Mesenchymal stem cell (in vitro differentiated cells and primary cell): ENCODE measurements around the gene PRODH2.

ENCODE experiments used
- DNase-seq: peaks from one replicate; pipeline ENCODE4 v3.0.0-alpha.2; 2013
- H2AFZ ChIP-seq: one replicate; pipeline ENCODE4 v1.6.1; 2013; ENCODE audit warnings: low read depth, mild to moderate bottlenecking, control low read depth, inconsistent platforms, low read length, moderate library complexity
- H2AK5ac ChIP-seq: 2 replicates; pipeline ENCODE4 v1.6.1; 2013; ENCODE audit warnings: low read length, moderate library complexity, mild to moderate bottlenecking, inconsistent platforms; ENCODE audit not compliant: severe bottlenecking
- H2BK120ac ChIP-seq: one replicate; pipeline ENCODE4 v1.6.1; 2013; ENCODE audit warnings: low read depth, mild to moderate bottlenecking, inconsistent platforms, low read length, moderate library complexity
- H2BK12ac ChIP-seq, 2 experiments: one replicate each; pipeline ENCODE4 v1.6.1; 2013; ENCODE audit warnings: inconsistent platforms in 2 of 2, low read length in 2 of 2, mild to moderate bottlenecking in 2 of 2, moderate library complexity in 2 of 2, control low read depth in 1 of 2
- H2BK15ac ChIP-seq: one replicate; pipeline ENCODE4 v1.6.1; 2013; ENCODE audit warnings: mild to moderate bottlenecking, low read depth, inconsistent platforms; ENCODE audit not compliant: poor library complexity, severe bottlenecking
- H2BK5ac ChIP-seq: 2 replicates; pipeline ENCODE4 v1.6.1; 2013; ENCODE audit warnings: low read depth, mild to moderate bottlenecking, low read length, control low read depth, inconsistent platforms; ENCODE audit not compliant: poor library complexity, severe bottlenecking
- H3K14ac ChIP-seq, 2 experiments: one replicate each; pipeline ENCODE4 v1.6.1; 2013; ENCODE audit warnings: inconsistent platforms in 2 of 2, low read length in 2 of 2, control low read depth in 1 of 2, mild to moderate bottlenecking in 1 of 2, moderate library complexity in 1 of 2
- H3K18ac ChIP-seq, 2 experiments: one replicate each; pipeline ENCODE4 v1.6.1; 2013; ENCODE audit warnings: inconsistent platforms in 2 of 2, low read length in 2 of 2, control low read depth in 1 of 2, low read depth in 1 of 2, mild to moderate bottlenecking in 1 of 2
- H3K23ac ChIP-seq, 2 experiments: one replicate each; pipeline ENCODE4 v1.6.1; 2013; ENCODE audit warnings: inconsistent platforms in 2 of 2, low read length in 2 of 2, mild to moderate bottlenecking in 2 of 2, moderate library complexity in 2 of 2, control low read depth in 1 of 2
- H3K27ac ChIP-seq: 2 replicates; pipeline ENCODE4 v1.5.1; 2013; ENCODE audit warnings: mild to moderate bottlenecking, moderate library complexity, low read length, control low read depth, inconsistent platforms; ENCODE audit not compliant: poor library complexity, severe bottlenecking
- H3K27me3 ChIP-seq, 2 experiments: 2 replicates each; pipeline versions ENCODE4 v1.6.1 to v1.7.0; 2013; ENCODE audit warnings: low read length in 2 of 2, mild to moderate bottlenecking in 2 of 2, moderate library complexity in 2 of 2, control low read depth in 1 of 2, inconsistent platforms in 1 of 2; ENCODE audit not compliant: control insufficient read depth in 1 of 2, insufficient read depth in 1 of 2
- H3K36me3 ChIP-seq, 2 experiments: 2 replicates each; pipeline versions ENCODE4 v1.6.1 to v1.7.0; 2013; ENCODE audit warnings: low read length in 2 of 2, control low read depth in 1 of 2, inconsistent platforms in 1 of 2, low read depth in 1 of 2, mild to moderate bottlenecking in 1 of 2; ENCODE audit not compliant: insufficient read depth in 2 of 2, control insufficient read depth in 1 of 2
- H3K4ac ChIP-seq, 2 experiments: one replicate each; pipeline ENCODE4 v1.6.1; 2013; ENCODE audit warnings: inconsistent platforms in 2 of 2, low read length in 2 of 2, mild to moderate bottlenecking in 2 of 2, moderate library complexity in 2 of 2, control low read depth in 1 of 2, low read depth in 1 of 2
- H3K4me1 ChIP-seq: 2 replicates; pipeline ENCODE4 v1.6.1; 2013; ENCODE audit warnings: low read depth, low read length, control low read depth; ENCODE audit not compliant: control insufficient read depth, insufficient read depth
- H3K4me2 ChIP-seq: 2 replicates; pipeline ENCODE4 v1.6.1; 2013; ENCODE audit warnings: low read length, mild to moderate bottlenecking, inconsistent platforms; ENCODE audit not compliant: poor library complexity, severe bottlenecking
- H3K4me3 ChIP-seq, 2 experiments: 2 replicates each; pipeline versions ENCODE4 v1.5.1 to v1.7.0; 2013; ENCODE audit warnings: low read length in 2 of 2, mild to moderate bottlenecking in 2 of 2, control low read depth in 1 of 2, low read depth in 1 of 2; ENCODE audit not compliant: insufficient read depth in 1 of 2
- H3K79me1 ChIP-seq: replicated peaks from 2 replicates; pipeline ENCODE4 v1.6.1; 2013; ENCODE audit warnings: mild to moderate bottlenecking, control low read depth, low read length, inconsistent platforms; ENCODE audit not compliant: poor library complexity, severe bottlenecking
- H3K9ac ChIP-seq: 2 replicates; pipeline ENCODE4 v1.7.0; 2013; ENCODE audit warnings: mild to moderate bottlenecking, low read length, moderate library complexity
- H3K9me3 ChIP-seq: 2 replicates; pipeline ENCODE4 v1.7.0; 2013; ENCODE audit warnings: mild to moderate bottlenecking, low read length; ENCODE audit not compliant: control insufficient read depth
- H4K8ac ChIP-seq: one replicate; pipeline ENCODE4 v1.6.1; 2013; ENCODE audit warnings: inconsistent platforms, mild to moderate bottlenecking, low read length, moderate library complexity
- H4K91ac ChIP-seq: one replicate; pipeline ENCODE4 v1.6.1; 2013; ENCODE audit warnings: mild to moderate bottlenecking, low read length, inconsistent platforms
- WGBS: methylation state at CpG from one replicate; pipeline ENCODE4 v1.1.7; 2013; ENCODE audit warnings: mixed read lengths; 5-methylcytosine and 5-hydroxymethylcytosine counted together

PRODH2 gene

GRCh38 chr19:35806597-35806996, 6.0 kb downstream of the PRODH2 start:
- peaks cover 16 to 59% of the 10 kb centered on the region in 2 experiments for H3K27me3 ChIP-seq
- peaks cover 6% of the 10 kb centered on the region for H3K9me3 ChIP-seq
- H3K18ac ChIP-seq: no peak overlapping the region
- no peak overlapping the region for H2BK120ac ChIP-seq
- no peak overlapping the region for H2BK12ac ChIP-seq
- DNase-seq: no peak
- H2AFZ ChIP-seq: no peak overlapping the region
- no peak overlapping the region for H3K9ac ChIP-seq
- H4K8ac ChIP-seq: no peak overlapping the region
- H2AK5ac ChIP-seq: no peak overlapping the region
- no peak overlapping the region for H2BK15ac ChIP-seq
- H3K4me3 ChIP-seq: no peak overlapping the region
- H2BK5ac ChIP-seq: no peak overlapping the region
- H3K14ac ChIP-seq: no peak overlapping the region
- H3K4me2 ChIP-seq: no peak overlapping the region
- H3K23ac ChIP-seq: peak overlapping the region in 1 of 2 experiments; percentile 73
- no peak overlapping the region for H3K27ac ChIP-seq
- WGBS: 90% methylated on average over 18 of the region's 18 CpGs
- no peaks in the 10 kb centered on the region for H3K79me1 ChIP-seq
- peaks cover 2% of the 10 kb centered on the region for H3K4me1 ChIP-seq
- H3K4ac ChIP-seq: no peak overlapping the region
- peak overlapping the region; percentile 31 for H4K91ac ChIP-seq
- no peaks in the 10 kb centered on the region for H3K36me3 ChIP-seq

- Histone ChIP-seq H3K27ac (no peak overlapping the region), H2AFZ (no peak overlapping the region), H3K9ac (no peak overlapping the region), H3K4me3 (no peak overlapping the region), H3K4ac (no peak overlapping the region), H2BK12ac (no peak overlapping the region), H3K27me3 (peaks cover 16 to 53% of the 10 kb centered on the region in 2 experiments), H3K79me1 (no peaks in the 10 kb centered on the region), H3K18ac (no peak overlapping the region), H3K4me1 (peaks cover 1% of the 10 kb centered on the region), H2BK5ac (no peak overlapping the region), H3K4me2 (no peak overlapping the region), H3K23ac (no peak overlapping the region), H2BK15ac (no peak overlapping the region), H2BK120ac (no peak overlapping the region), H3K14ac (no peak overlapping the region), H2AK5ac (no peak overlapping the region), H4K91ac (no peak overlapping the region), H3K9me3 (peaks cover 6% of the 10 kb centered on the region), H3K36me3 (no peaks in the 10 kb centered on the region), H4K8ac (no peak overlapping the region)
- WGBS: 81% methylated on average over 5 of the region's 5 CpGs
- DNase-seq: no peak
Observed at GRCh38 chr19:35805526-35806102, 7.0 kb downstream of the PRODH2 start.

- H2AFZ ChIP-seq: no peak overlapping the region
- H2BK120ac ChIP-seq: no peak overlapping the region
- H3K23ac ChIP-seq: no peak overlapping the region
- no peak overlapping the region for H2AK5ac ChIP-seq
- no peak overlapping the region for H2BK5ac ChIP-seq
- H3K4me1 ChIP-seq: peaks cover 1% of the 10 kb centered on the region
- H3K27ac ChIP-seq: no peak overlapping the region
- H2BK12ac ChIP-seq: no peak overlapping the region
- H3K36me3 ChIP-seq: no peaks in the 10 kb centered on the region
- no peaks in the 10 kb centered on the region for H3K79me1 ChIP-seq
- H3K14ac ChIP-seq: no peak overlapping the region
- peaks cover 24 to 57% of the 10 kb centered on the region in 2 experiments for H3K27me3 ChIP-seq
- no peak overlapping the region for H3K4ac ChIP-seq
- H3K4me3 ChIP-seq: no peak overlapping the region
- whole genome bisulfite sequencing: 64% methylated on average over 3 of the region's 3 CpGs
- no peak overlapping the region for H4K91ac ChIP-seq
- H3K4me2 ChIP-seq: no peak overlapping the region
- H3K18ac ChIP-seq: no peak overlapping the region
- no peak overlapping the region for H2BK15ac ChIP-seq
- no peak overlapping the region for H3K9ac ChIP-seq
- DNase-seq: no peak
- H4K8ac ChIP-seq: no peak overlapping the region
- peaks cover 6% of the 10 kb centered on the region for H3K9me3 ChIP-seq
Observed at GRCh38 chr19:35801828-35802227, 10.8 kb downstream of the PRODH2 start.

- H3K4ac ChIP-seq: no peak overlapping the region
- H3K14ac ChIP-seq: no peak overlapping the region
- H2AK5ac ChIP-seq: no peak overlapping the region
- H2BK120ac ChIP-seq: no peak overlapping the region
- peaks cover 0 to 3% of the 10 kb centered on the region in 2 experiments for H3K36me3 ChIP-seq
- no peak overlapping the region for H3K9ac ChIP-seq
- peaks cover 36 to 41% of the 10 kb centered on the region in 2 experiments for H3K27me3 ChIP-seq
- H3K27ac ChIP-seq: no peak overlapping the region
- 24% methylated on average over 15 of the region's 15 CpGs for WGBS
- DNase-seq: no peak
- H2BK12ac ChIP-seq: no peak overlapping the region
- no peak overlapping the region for H2BK15ac ChIP-seq
- no peaks in the 10 kb centered on the region for H3K4me1 ChIP-seq
- peaks cover 6% of the 10 kb centered on the region for H3K9me3 ChIP-seq
- H3K79me1 ChIP-seq: no peaks in the 10 kb centered on the region
- H3K4me3 ChIP-seq: no peak overlapping the region
- H3K4me2 ChIP-seq: no peak overlapping the region
- H3K18ac ChIP-seq: no peak overlapping the region
- no peak overlapping the region for H2AFZ ChIP-seq
- H4K8ac ChIP-seq: peak overlapping the region; percentile 12
- no peak overlapping the region for H2BK5ac ChIP-seq
- no peak overlapping the region for H4K91ac ChIP-seq
- no peak overlapping the region for H3K23ac ChIP-seq
Observed at GRCh38 chr19:35797663-35798062, 15.0 kb downstream of the PRODH2 start.
